Activated naive CD4-positive, alpha-beta T cell treated with anti-CD3 and anti-CD28 coated beads, Interleukin-2, amount 50 U/mL, for 72 hours (primary cell): ENCODE results near the gene TAS1R1. TPM values are rescaled to one million over a fixed set of nuclear protein-coding genes. Genes with fewer than 3 reads are reported as not detected.
"Not testable (repeated sequence)": the region's sequence is repeated elsewhere in the genome, so short reads cannot be mapped to it uniquely, and the experiment has no call there.

Experiments
- ATAC-seq, 2 donors: fragments of 150-1000 bp; cut with Tn5 transposase; 2 replicates each; pipeline ENCODE4 v1.10.0; 2021; ENCODE audit warnings: mild to moderate bottlenecking in 2 of 2, moderate library complexity in 2 of 2
- DNase-seq, 2 donors: peaks; one replicate each; pipeline ENCODE4 v3.0.0; 2021 to 2022; ENCODE audit warnings: low spot score in 2 of 2
- H3K27ac Mint-ChIP-seq, 2 donors: one replicate each; pipeline ENCODE4 v1.8.0; 2022; ENCODE audit warnings: mild to moderate bottlenecking in 2 of 2, mixed read lengths in 2 of 2
- H3K36me3 Mint-ChIP-seq, 2 donors: one replicate each; pipeline ENCODE4 v1.8.0; 2022; ENCODE audit warnings: mixed read lengths in 2 of 2
- H3K9me3 Mint-ChIP-seq, 2 donors: one replicate each; pipeline ENCODE4 v1.8.0; 2022; ENCODE audit warnings: mixed read lengths in 2 of 2
- total RNA-seq, 2 donors: library from RNA; stranded (reverse); gene quantifications; one replicate each; pipeline ENCODE4 v1.2.3, GENCODE V29; 2022

The TAS1R1 gene
- total RNA-seq, 2 donors from 2014 or later: not detected

GRCh38 chr1:6547301-6547700, 7.8 kb upstream of the TAS1R1 start:
- H3K9me3 Mint-ChIP-seq: no peaks in the 10 kb centered on the region
- H3K36me3 Mint-ChIP-seq: peaks cover 17 to 25% of the 10 kb centered on the region in 2 donors
- H3K27ac Mint-ChIP-seq: peak overlapping the region; percentile 80 to 88

GRCh38 chr1:6554031-6554906, 838 bp upstream of the TAS1R1 start, which contains the start of gene NOL9:
Gene NOL9 (minus strand): TSS chr1:6554513. CDS start chr1:6554502, 11 bp downstream.
- DNase-seq: peak; percentile 95 to 98
- ATAC-seq: peak; percentile 99
- H3K36me3 Mint-ChIP-seq: no peaks in the 10 kb centered on the region
- H3K9me3 Mint-ChIP-seq: no peaks in the 10 kb centered on the region
- peak within 1 kb of the TSS; percentile 70 to 96 for H3K27ac Mint-ChIP-seq

More at GRCh38 chr1:6547301-6547700, 7.8 kb upstream of the TAS1R1 start:
- no peak for ATAC-seq
- DNase-seq: no peak

- no peak for ATAC-seq
- Mint-ChIP-seq H3K36me3 (no peaks in the 10 kb centered on the region), H3K9me3 (no peaks in the 10 kb centered on the region), H3K27ac (no peak overlapping the region)
- DNase-seq: no peak
These were observed 2.5 kb downstream of the TAS1R1 start for GRCh38 chr1:6557597-6557996.

GRCh38 chr1:6559161-6559560, 4.1 kb downstream of the TAS1R1 start:
- H3K27ac Mint-ChIP-seq, H3K9me3 Mint-ChIP-seq, DNase-seq, ATAC-seq, H3K36me3 Mint-ChIP-seq: not testable (repeated sequence)

DNA sequence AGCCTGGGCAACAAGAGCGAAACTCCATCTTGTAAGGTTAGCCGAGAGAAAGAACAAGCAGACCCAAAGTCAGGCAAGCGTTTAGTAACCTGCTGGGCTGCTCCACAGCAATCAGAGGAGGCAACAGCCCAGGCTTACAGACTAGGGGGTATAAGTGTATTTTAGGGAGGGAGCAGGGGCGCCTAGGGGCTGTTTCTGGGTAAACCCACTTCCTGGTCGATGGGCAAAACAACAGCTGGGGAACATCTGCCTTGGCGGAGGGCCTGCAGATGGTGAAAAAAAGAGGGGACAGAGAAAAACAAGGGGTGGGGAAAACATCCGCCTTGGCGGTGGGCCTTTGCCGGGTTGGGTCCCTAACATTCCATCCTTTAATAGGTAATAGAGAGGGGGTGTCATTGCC, 5.2 kb downstream of the TAS1R1 start:
- H3K36me3 Mint-ChIP-seq: no peaks in the 10 kb centered on the region
- H3K27ac Mint-ChIP-seq: peak overlapping the region in 1 of 2 donors; percentile 57
- no peak for DNase-seq
- ATAC-seq: no peak
- no peaks in the 10 kb centered on the region for H3K9me3 Mint-ChIP-seq

DNA sequence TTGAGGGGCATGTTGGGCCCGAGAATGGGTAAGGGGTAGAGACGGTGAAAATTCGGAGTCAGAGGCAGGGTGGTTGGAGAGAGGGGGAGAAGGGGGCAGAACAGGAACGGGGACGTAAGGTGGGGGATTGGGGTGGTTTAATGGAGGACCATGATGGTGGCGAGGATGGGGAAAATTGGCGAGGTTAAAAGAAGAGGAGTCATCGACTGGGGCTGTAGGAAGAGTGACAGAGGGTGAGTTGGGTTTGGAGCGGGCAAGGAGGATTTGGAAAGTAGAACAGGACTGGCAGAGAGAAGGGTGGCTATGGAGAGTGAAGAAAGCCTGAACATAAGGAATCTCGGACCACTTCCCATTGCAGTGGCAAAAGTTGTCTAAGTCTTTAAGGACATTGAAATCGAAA, 13.9 kb downstream of the TAS1R1 start:
- no peak overlapping the region for H3K27ac Mint-ChIP-seq
- H3K36me3 Mint-ChIP-seq: no peaks in the 10 kb centered on the region
- H3K9me3 Mint-ChIP-seq: peaks cover 0 to 5% of the 10 kb centered on the region in 2 donors
- no peak for ATAC-seq
- DNase-seq: no peak

GRCh38 chr1:6570100-6570499, 15.0 kb downstream of the TAS1R1 start:
- no peak for ATAC-seq
- H3K27ac Mint-ChIP-seq: no peak overlapping the region
- H3K36me3 Mint-ChIP-seq: no peaks in the 10 kb centered on the region
- no peak for DNase-seq
- H3K9me3 Mint-ChIP-seq: peaks cover 0 to 5% of the 10 kb centered on the region in 2 donors

- H3K36me3 Mint-ChIP-seq: no peaks in the 10 kb centered on the region
- DNase-seq: no peak
- no peak for ATAC-seq
- no peak overlapping the region for H3K27ac Mint-ChIP-seq
- H3K9me3 Mint-ChIP-seq: peaks cover 0 to 5% of the 10 kb centered on the region in 2 donors
These were observed 15.9 kb downstream of the TAS1R1 start for GRCh38 chr1:6570987-6571386.

DNA sequence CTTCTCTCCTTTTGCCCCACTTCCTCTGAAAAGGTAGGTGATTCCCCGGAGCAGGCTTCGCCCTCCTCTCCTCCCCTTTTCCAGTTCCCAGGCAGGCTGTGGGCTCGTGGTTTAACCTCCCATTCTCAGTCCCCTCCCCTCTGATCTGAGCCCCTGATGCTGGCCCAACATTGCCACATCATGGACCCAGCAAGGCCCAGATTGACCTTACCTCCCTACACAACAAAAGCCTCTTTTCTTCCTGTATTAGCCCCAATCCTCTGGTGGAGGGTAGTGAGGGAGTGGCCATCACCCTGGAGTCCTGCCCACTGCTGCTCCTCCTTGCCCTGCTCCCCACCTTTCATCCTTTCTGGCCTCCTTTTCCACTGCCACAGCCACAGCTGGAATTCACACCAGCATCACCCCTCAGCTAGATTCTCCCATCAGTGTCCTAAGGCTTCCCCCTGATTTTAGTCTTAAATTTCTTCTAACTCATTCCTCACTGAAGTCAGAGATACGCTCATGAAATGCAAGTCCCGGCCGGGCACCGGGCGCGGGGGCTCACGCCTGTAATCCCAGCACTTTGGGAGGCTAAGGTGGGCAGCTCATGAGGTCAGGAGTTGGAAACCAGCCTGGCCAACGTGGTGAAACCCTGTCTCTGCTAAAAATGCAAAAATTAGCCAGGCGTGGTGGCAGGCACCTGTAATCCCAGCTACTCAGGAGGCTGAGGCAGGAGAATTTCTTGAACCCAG, 17.7 kb downstream of the TAS1R1 start:
- Mint-ChIP-seq H3K9me3 (peaks cover 0 to 5% of the 10 kb centered on the region in 2 donors), H3K27ac (peak overlapping the region; percentile 19 to 64), H3K36me3 (no peaks in the 10 kb centered on the region)
- DNase-seq (no peak), ATAC-seq (no peak)

GRCh38 chr1:6574025-6574620, 19.0 kb downstream of the TAS1R1 start:
- ATAC-seq (no peak), DNase-seq (no peak)
- H3K27ac Mint-ChIP-seq: no peak overlapping the region
- H3K9me3 Mint-ChIP-seq: peaks cover 0 to 5% of the 10 kb centered on the region in 2 donors
- no peaks in the 10 kb centered on the region for H3K36me3 Mint-ChIP-seq

- Mint-ChIP-seq H3K9me3 (peaks cover 0 to 5% of the 10 kb centered on the region in 2 donors), H3K27ac (no peak overlapping the region), H3K36me3 (peaks cover 0 to 2% of the 10 kb centered on the region in 2 donors)
- DNase-seq: no peak
- no peak for ATAC-seq
These were observed 19.7 kb downstream of the TAS1R1 start for GRCh38 chr1:6574818-6575217.

DNA sequence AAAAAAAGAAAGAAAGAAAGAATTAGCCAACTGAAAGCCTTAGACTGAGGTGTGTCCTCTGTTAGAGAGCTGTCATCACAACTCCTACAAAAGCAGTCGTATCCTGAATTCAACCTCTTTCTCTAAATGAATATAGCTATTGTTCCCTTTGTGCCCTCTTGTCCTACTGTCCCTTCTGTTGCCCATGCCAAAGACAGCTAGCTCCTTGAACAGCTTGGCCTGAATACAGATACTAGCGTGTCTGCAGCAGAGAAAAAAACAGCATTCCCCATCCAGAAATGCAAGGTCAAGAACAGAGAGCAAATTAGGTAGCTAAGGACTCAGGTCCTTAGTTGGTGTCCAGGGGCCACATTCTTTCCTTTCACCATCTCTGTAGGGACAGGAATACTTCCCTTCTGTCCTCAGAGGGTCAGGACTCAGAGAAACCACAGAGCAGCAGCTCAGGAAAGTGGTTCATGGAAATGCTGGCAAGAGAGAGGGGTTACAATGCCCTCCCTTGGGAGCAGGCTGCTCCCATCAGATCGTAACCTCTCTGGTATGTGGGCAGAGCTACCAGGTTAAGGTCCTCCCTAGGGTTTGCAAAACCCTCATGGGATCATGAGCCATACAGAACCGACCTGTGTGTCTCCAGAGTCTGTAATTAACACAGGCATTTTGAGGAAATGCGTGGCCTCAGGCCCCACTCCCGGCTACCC, 22.9 kb downstream of the TAS1R1 start:
- no peaks in the 10 kb centered on the region for H3K9me3 Mint-ChIP-seq
- H3K36me3 Mint-ChIP-seq: peaks cover 9 to 13% of the 10 kb centered on the region in 2 donors
- no peak overlapping the region for H3K27ac Mint-ChIP-seq
- ATAC-seq (no peak), DNase-seq (no peak)

DNA sequence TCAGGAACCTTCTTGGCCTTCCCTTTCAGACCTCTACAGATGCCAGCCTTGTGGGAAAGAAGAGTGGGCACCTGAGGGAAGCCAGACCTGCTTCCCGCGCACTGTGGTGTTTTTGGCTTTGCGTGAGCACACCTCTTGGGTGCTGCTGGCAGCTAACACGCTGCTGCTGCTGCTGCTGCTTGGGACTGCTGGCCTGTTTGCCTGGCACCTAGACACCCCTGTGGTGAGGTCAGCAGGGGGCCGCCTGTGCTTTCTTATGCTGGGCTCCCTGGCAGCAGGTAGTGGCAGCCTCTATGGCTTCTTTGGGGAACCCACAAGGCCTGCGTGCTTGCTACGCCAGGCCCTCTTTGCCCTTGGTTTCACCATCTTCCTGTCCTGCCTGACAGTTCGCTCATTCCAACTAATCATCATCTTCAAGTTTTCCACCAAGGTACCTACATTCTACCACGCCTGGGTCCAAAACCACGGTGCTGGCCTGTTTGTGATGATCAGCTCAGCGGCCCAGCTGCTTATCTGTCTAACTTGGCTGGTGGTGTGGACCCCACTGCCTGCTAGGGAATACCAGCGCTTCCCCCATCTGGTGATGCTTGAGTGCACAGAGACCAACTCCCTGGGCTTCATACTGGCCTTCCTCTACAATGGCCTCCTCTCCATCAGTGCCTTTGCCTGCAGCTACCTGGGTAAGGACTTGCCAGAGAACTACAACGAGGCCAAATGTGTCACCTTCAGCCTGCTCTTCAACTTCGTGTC, 23.7 kb downstream of the TAS1R1 start:
- peaks cover 9 to 13% of the 10 kb centered on the region in 2 donors for H3K36me3 Mint-ChIP-seq
- DNase-seq (no peak), ATAC-seq (no peak)
- no peaks in the 10 kb centered on the region for H3K9me3 Mint-ChIP-seq
- H3K27ac Mint-ChIP-seq: peak overlapping the region; percentile 94 to 96

GRCh38 chr1:6579374-6580118, 24.4 kb downstream of the TAS1R1 start, which contains the start of gene ZBTB48:
Gene ZBTB48 (plus strand): TSS chr1:6579994. CDS start chr1:6580610, 616 bp downstream.
- H3K36me3 Mint-ChIP-seq: peaks cover 9 to 13% of the 10 kb centered on the region in 2 donors
- ATAC-seq: peak; percentile 99
- DNase-seq: peak; percentile 97 to 98
- peak within 1 kb of the TSS; percentile 94 to 96 for H3K27ac Mint-ChIP-seq
- H3K9me3 Mint-ChIP-seq: no peaks in the 10 kb centered on the region

DNA sequence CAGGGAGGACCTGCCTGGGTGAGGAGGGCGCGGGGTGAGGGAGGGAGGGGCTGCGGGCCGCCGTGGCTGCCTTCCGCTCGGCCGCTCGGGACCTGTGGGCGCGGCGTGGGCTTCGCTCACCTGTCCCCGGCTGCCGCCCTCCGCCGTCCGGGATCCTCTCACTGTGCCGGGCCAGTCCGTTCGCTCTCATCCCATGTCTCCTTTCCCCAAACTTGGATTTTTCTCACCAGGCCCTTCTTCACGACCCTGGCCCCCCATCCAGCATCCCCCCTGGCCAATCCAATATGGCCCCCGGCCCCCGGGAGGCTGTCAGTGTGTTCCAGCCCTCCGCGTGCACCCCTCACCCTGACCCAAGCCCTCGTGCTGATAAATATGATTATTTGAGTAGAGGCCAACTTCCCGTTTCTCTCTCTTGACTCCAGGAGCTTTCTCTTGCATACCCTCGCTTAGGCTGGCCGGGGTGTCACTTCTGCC, 25.0 kb downstream of the TAS1R1 start:
- peak in 1 of 2 donors; percentile 49 for ATAC-seq
- DNase-seq: no peak
- no peaks in the 10 kb centered on the region for H3K9me3 Mint-ChIP-seq
- H3K27ac Mint-ChIP-seq: peak overlapping the region; percentile 94 to 96
- H3K36me3 Mint-ChIP-seq: peaks cover 9 to 13% of the 10 kb centered on the region in 2 donors
